Mesenchymal stem cell (in vitro differentiated cells and primary cell): ENCODE measurements around the gene CIDEA.

Source experiments
- DNase-seq: peaks from one replicate; pipeline ENCODE4 v3.0.0-alpha.2; 2013
- H2AFZ ChIP-seq: one replicate; pipeline ENCODE4 v1.6.1; 2013; ENCODE audit warnings: low read depth, mild to moderate bottlenecking, control low read depth, inconsistent platforms, low read length, moderate library complexity
- H2AK5ac ChIP-seq: 2 replicates; pipeline ENCODE4 v1.6.1; 2013; ENCODE audit warnings: low read length, moderate library complexity, mild to moderate bottlenecking, inconsistent platforms; ENCODE audit not compliant: severe bottlenecking
- H2BK120ac ChIP-seq: one replicate; pipeline ENCODE4 v1.6.1; 2013; ENCODE audit warnings: low read depth, mild to moderate bottlenecking, inconsistent platforms, low read length, moderate library complexity
- H2BK12ac ChIP-seq, 2 experiments: one replicate each; pipeline ENCODE4 v1.6.1; 2013; ENCODE audit warnings: inconsistent platforms in 2 of 2, low read length in 2 of 2, mild to moderate bottlenecking in 2 of 2, moderate library complexity in 2 of 2, control low read depth in 1 of 2
- H2BK15ac ChIP-seq: one replicate; pipeline ENCODE4 v1.6.1; 2013; ENCODE audit warnings: mild to moderate bottlenecking, low read depth, inconsistent platforms; ENCODE audit not compliant: poor library complexity, severe bottlenecking
- H2BK5ac ChIP-seq: 2 replicates; pipeline ENCODE4 v1.6.1; 2013; ENCODE audit warnings: low read depth, mild to moderate bottlenecking, low read length, control low read depth, inconsistent platforms; ENCODE audit not compliant: poor library complexity, severe bottlenecking
- H3K14ac ChIP-seq, 2 experiments: one replicate each; pipeline ENCODE4 v1.6.1; 2013; ENCODE audit warnings: inconsistent platforms in 2 of 2, low read length in 2 of 2, control low read depth in 1 of 2, mild to moderate bottlenecking in 1 of 2, moderate library complexity in 1 of 2
- H3K18ac ChIP-seq, 2 experiments: one replicate each; pipeline ENCODE4 v1.6.1; 2013; ENCODE audit warnings: inconsistent platforms in 2 of 2, low read length in 2 of 2, control low read depth in 1 of 2, low read depth in 1 of 2, mild to moderate bottlenecking in 1 of 2
- H3K23ac ChIP-seq, 2 experiments: one replicate each; pipeline ENCODE4 v1.6.1; 2013; ENCODE audit warnings: inconsistent platforms in 2 of 2, low read length in 2 of 2, mild to moderate bottlenecking in 2 of 2, moderate library complexity in 2 of 2, control low read depth in 1 of 2
- H3K27ac ChIP-seq: 2 replicates; pipeline ENCODE4 v1.5.1; 2013; ENCODE audit warnings: mild to moderate bottlenecking, moderate library complexity, low read length, control low read depth, inconsistent platforms; ENCODE audit not compliant: poor library complexity, severe bottlenecking
- H3K27me3 ChIP-seq, 2 experiments: 2 replicates each; pipeline versions ENCODE4 v1.6.1 to v1.7.0; 2013; ENCODE audit warnings: low read length in 2 of 2, mild to moderate bottlenecking in 2 of 2, moderate library complexity in 2 of 2, control low read depth in 1 of 2, inconsistent platforms in 1 of 2; ENCODE audit not compliant: control insufficient read depth in 1 of 2, insufficient read depth in 1 of 2
- H3K36me3 ChIP-seq, 2 experiments: 2 replicates each; pipeline versions ENCODE4 v1.6.1 to v1.7.0; 2013; ENCODE audit warnings: low read length in 2 of 2, control low read depth in 1 of 2, inconsistent platforms in 1 of 2, low read depth in 1 of 2, mild to moderate bottlenecking in 1 of 2; ENCODE audit not compliant: insufficient read depth in 2 of 2, control insufficient read depth in 1 of 2
- H3K4ac ChIP-seq, 2 experiments: one replicate each; pipeline ENCODE4 v1.6.1; 2013; ENCODE audit warnings: inconsistent platforms in 2 of 2, low read length in 2 of 2, mild to moderate bottlenecking in 2 of 2, moderate library complexity in 2 of 2, control low read depth in 1 of 2, low read depth in 1 of 2
- H3K4me1 ChIP-seq: 2 replicates; pipeline ENCODE4 v1.6.1; 2013; ENCODE audit warnings: low read depth, low read length, control low read depth; ENCODE audit not compliant: control insufficient read depth, insufficient read depth
- H3K4me2 ChIP-seq: 2 replicates; pipeline ENCODE4 v1.6.1; 2013; ENCODE audit warnings: low read length, mild to moderate bottlenecking, inconsistent platforms; ENCODE audit not compliant: poor library complexity, severe bottlenecking
- H3K4me3 ChIP-seq, 2 experiments: 2 replicates each; pipeline versions ENCODE4 v1.5.1 to v1.7.0; 2013; ENCODE audit warnings: low read length in 2 of 2, mild to moderate bottlenecking in 2 of 2, control low read depth in 1 of 2, low read depth in 1 of 2; ENCODE audit not compliant: insufficient read depth in 1 of 2
- H3K79me1 ChIP-seq: replicated peaks from 2 replicates; pipeline ENCODE4 v1.6.1; 2013; ENCODE audit warnings: mild to moderate bottlenecking, control low read depth, low read length, inconsistent platforms; ENCODE audit not compliant: poor library complexity, severe bottlenecking
- H3K9ac ChIP-seq: 2 replicates; pipeline ENCODE4 v1.7.0; 2013; ENCODE audit warnings: mild to moderate bottlenecking, low read length, moderate library complexity
- H3K9me3 ChIP-seq: 2 replicates; pipeline ENCODE4 v1.7.0; 2013; ENCODE audit warnings: mild to moderate bottlenecking, low read length; ENCODE audit not compliant: control insufficient read depth
- H4K8ac ChIP-seq: one replicate; pipeline ENCODE4 v1.6.1; 2013; ENCODE audit warnings: inconsistent platforms, mild to moderate bottlenecking, low read length, moderate library complexity
- H4K91ac ChIP-seq: one replicate; pipeline ENCODE4 v1.6.1; 2013; ENCODE audit warnings: mild to moderate bottlenecking, low read length, inconsistent platforms
- WGBS: methylation state at CpG from one replicate; pipeline ENCODE4 v1.1.7; 2013; ENCODE audit warnings: mixed read lengths; 5-methylcytosine and 5-hydroxymethylcytosine counted together

The CIDEA gene

GRCh38 chr18:12313530-12314245 is 59.5 kb downstream of the CIDEA start:
- WGBS: 95% methylated on average over 5 of the region's 5 CpGs
- H4K8ac ChIP-seq: no peak overlapping the region

GRCh38 chr18:12314591-12315305 is 60.6 kb downstream of the CIDEA start:
- Histone ChIP-seq H2BK15ac (no peak overlapping the region), H2AK5ac (no peak overlapping the region), H4K91ac (no peak overlapping the region), H3K9ac (peak overlapping the region; percentile 86), H3K23ac (no peak overlapping the region), H3K4me2 (no peak overlapping the region), H3K4me3 (peak overlapping the region in 1 of 2 experiments; percentile 47), H3K27me3 (no peaks in the 10 kb centered on the region), H3K4me1 (peaks cover 6% of the 10 kb centered on the region), H2BK12ac (no peak overlapping the region), H3K18ac (no peak overlapping the region), H3K27ac (no peak overlapping the region), H2BK120ac (no peak overlapping the region), H3K4ac (no peak overlapping the region), H4K8ac (peak overlapping the region; percentile 42), H2BK5ac (no peak overlapping the region), H3K9me3 (peaks cover 11% of the 10 kb centered on the region), H2AFZ (no peak overlapping the region), H3K79me1 (peaks cover 2% of the 10 kb centered on the region), H3K14ac (no peak overlapping the region), H3K36me3 (peaks cover 37 to 90% of the 10 kb centered on the region in 2 experiments)
- WGBS: no CpG with 5 or more reads among the region's 1 CpG
- no peak for DNase-seq

More at GRCh38 chr18:12313530-12314245, 59.5 kb downstream of the CIDEA start:
- H2AK5ac ChIP-seq: no peak overlapping the region
- H3K27ac ChIP-seq: no peak overlapping the region
- no peak overlapping the region for H3K14ac ChIP-seq
- H3K18ac ChIP-seq: no peak overlapping the region
- no peak for DNase-seq
- H3K9me3 ChIP-seq: peaks cover 11% of the 10 kb centered on the region
- H2BK12ac ChIP-seq: no peak overlapping the region
- H3K36me3 ChIP-seq: peaks cover 34 to 87% of the 10 kb centered on the region in 2 experiments
- no peak overlapping the region for H4K91ac ChIP-seq
- H3K4me3 ChIP-seq: peak overlapping the region in 1 of 2 experiments; percentile 6
- no peak overlapping the region for H3K4me2 ChIP-seq
- H3K27me3 ChIP-seq: no peaks in the 10 kb centered on the region
- H2AFZ ChIP-seq: no peak overlapping the region
- peaks cover 8% of the 10 kb centered on the region for H3K4me1 ChIP-seq
- no peak overlapping the region for H2BK15ac ChIP-seq
- peak overlapping the region; percentile 86 for H3K9ac ChIP-seq
- H2BK120ac ChIP-seq: no peak overlapping the region
- H3K79me1 ChIP-seq: no peaks in the 10 kb centered on the region
- no peak overlapping the region for H3K4ac ChIP-seq
- no peak overlapping the region for H2BK5ac ChIP-seq
- H3K23ac ChIP-seq: no peak overlapping the region

GRCh38 chr18:12315490-12315889 is 61.3 kb downstream of the CIDEA start:
- no peak overlapping the region for H3K14ac ChIP-seq
- no peak overlapping the region for H3K27ac ChIP-seq
- no peak overlapping the region for H3K18ac ChIP-seq
- H2BK5ac ChIP-seq: no peak overlapping the region
- H3K9me3 ChIP-seq: peaks cover 11% of the 10 kb centered on the region
- H3K27me3 ChIP-seq: no peaks in the 10 kb centered on the region
- H3K23ac ChIP-seq: no peak overlapping the region
- no peak overlapping the region for H2AK5ac ChIP-seq
- H3K4me1 ChIP-seq: peaks cover 6% of the 10 kb centered on the region
- no peak overlapping the region for H4K91ac ChIP-seq
- no peak overlapping the region for H3K4me2 ChIP-seq
- DNase-seq: no peak
- peaks cover 39 to 92% of the 10 kb centered on the region in 2 experiments for H3K36me3 ChIP-seq
- H4K8ac ChIP-seq: no peak overlapping the region
- H3K9ac ChIP-seq: peak overlapping the region; percentile 86
- H3K4ac ChIP-seq: no peak overlapping the region
- H2AFZ ChIP-seq: no peak overlapping the region
- H2BK120ac ChIP-seq: no peak overlapping the region
- peak overlapping the region in 1 of 2 experiments; percentile 47 for H3K4me3 ChIP-seq
- peaks cover 2% of the 10 kb centered on the region for H3K79me1 ChIP-seq
- no peak overlapping the region for H2BK15ac ChIP-seq
- H2BK12ac ChIP-seq: no peak overlapping the region
- WGBS: 94% methylated on average over 8 of the region's 10 CpGs

- Histone ChIP-seq H3K4ac (no peak overlapping the region), H3K4me1 (peaks cover 7% of the 10 kb centered on the region), H3K9me3 (peaks cover 11% of the 10 kb centered on the region), H4K8ac (no peak overlapping the region), H3K23ac (no peak overlapping the region), H2BK12ac (no peak overlapping the region), H2AFZ (no peak overlapping the region), H3K14ac (no peak overlapping the region), H4K91ac (no peak overlapping the region), H3K27me3 (no peaks in the 10 kb centered on the region), H2BK15ac (no peak overlapping the region), H3K27ac (no peak overlapping the region), H2BK5ac (no peak overlapping the region), H3K4me2 (no peak overlapping the region), H2AK5ac (no peak overlapping the region), H3K9ac (peak overlapping the region; percentile 86), H2BK120ac (no peak overlapping the region), H3K36me3 (peaks cover 37 to 92% of the 10 kb centered on the region in 2 experiments), H3K18ac (no peak overlapping the region), H3K4me3 (peak overlapping the region in 1 of 2 experiments; percentile 47), H3K79me1 (peaks cover 3% of the 10 kb centered on the region)
- no peak for DNase-seq
- WGBS: 96% methylated on average over 5 of the region's 5 CpGs
Measured at GRCh38 chr18:12315911-12316310, 61.8 kb downstream of the CIDEA start.
